Measurements from ENCODE around the gene SEC14L2. TPM values are rescaled to one million over a fixed set of nuclear protein-coding genes. Genes with fewer than 3 reads are reported as not detected.

SEC14L2 gene
- total and polyA plus RNA-seq, 2 of the 4 experiments (the other 2 are of a cell fraction), result 38.7 to 54.8 TPM

DNA sequence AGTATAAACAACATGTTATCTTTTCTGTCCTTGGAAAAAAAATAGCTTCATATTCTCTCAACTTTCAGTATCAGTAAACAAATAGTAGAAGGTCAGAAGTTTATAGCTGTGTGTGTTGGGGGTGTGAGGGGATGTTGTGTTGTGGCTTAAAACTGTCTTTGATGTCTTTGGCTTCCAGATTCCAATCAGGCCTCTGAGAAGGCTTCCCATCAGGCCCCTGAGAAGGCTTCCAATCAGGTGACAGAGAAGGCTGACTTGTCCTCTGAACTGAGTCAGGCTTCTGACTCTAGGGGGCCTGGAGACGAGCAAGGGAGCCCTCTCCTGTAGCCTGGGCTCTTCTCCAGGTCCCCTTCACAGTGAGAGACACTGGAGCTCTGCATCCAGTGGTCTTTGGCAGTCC, 38.0 kb downstream of the SEC14L2 start:
- in situ Hi-C loops (cut with MboI; ENCODE audit: low sequenced_read_pairs), result no loop called here
- no peak overlapping the region for H3K23ac ChIP-seq (ENCODE audit: low read depth, low read length)
- no TSS peak for BruUV-seq (replicated peaks)

More for the DNA sequence above, 38.0 kb downstream of the SEC14L2 start:
- Histone ChIP-seq H3K9ac (ENCODE audit: low read depth, low read length) (no peak overlapping the region), H3K14ac (replicated peaks; ENCODE audit: low read depth, low read length) (no peak overlapping the region), H3K27ac (ENCODE audit: insufficient read depth, low read length) (no peak overlapping the region), H3K4ac (ENCODE audit: low read depth, low read length) (no peak overlapping the region), H2AFZ (replicated peaks; ENCODE audit: low read length, poor library complexity) (peak overlapping the region; percentile 17), H4K20me1 (ENCODE audit: insufficient read depth, low read length) (no peaks in the 10 kb centered on the region), H2AK5ac (ENCODE audit: low read depth, low read length) (no peak overlapping the region), H3K18ac (ENCODE audit: low read depth, low read length) (no peak overlapping the region), H2BK5ac (ENCODE audit: low read depth, low read length, poor library complexity, severe bottlenecking) (no peak overlapping the region), H4K91ac (ENCODE audit: insufficient read depth, low read depth, low read length) (no peak overlapping the region), H2BK20ac (ENCODE audit: low read depth, low read length) (no peak overlapping the region), H3K4me3 (ENCODE audit: insufficient read depth, low read depth, low read length) (no peak overlapping the region), H2BK15ac (ENCODE audit: low read depth, low read length) (no peak overlapping the region), H3K9me3 (ENCODE audit: control insufficient read depth, insufficient read depth, low read length) (no peaks in the 10 kb centered on the region), H2BK120ac (ENCODE audit: low read depth, low read length) (no peak overlapping the region), H4K5ac (ENCODE audit: low read depth, low read length) (no peak overlapping the region), H3K27me3 (ENCODE audit: control insufficient read depth, insufficient read depth, low read length) (peaks cover 6% of the 10 kb centered on the region; the same call in 1 of the 2 replicates), H4K8ac (ENCODE audit: low read depth in 2 of 2, low read length in 2 of 2) (peak overlapping the region in 1 of 2 experiments; percentile 69; a peak in 1 of 4 replicates), H3K4me1 (ENCODE audit: control insufficient read depth, insufficient read depth, low read length) (no peaks in the 10 kb centered on the region), H3K79me1 (ENCODE audit: low read depth in 1 of 2, low read length in 2 of 2) (no peaks in the 10 kb centered on the region), H3K56ac (ENCODE audit: extremely low read depth, insufficient read depth, low read length) (no peak overlapping the region), H3K9me1 (ENCODE audit: insufficient read depth, low read length) (no peaks in the 10 kb centered on the region), H3K4me2 (ENCODE audit: low read depth, low read length) (no peak overlapping the region), H2AK9ac (replicated peaks; ENCODE audit: low read depth, low read length, poor library complexity) (no peak overlapping the region), H3K36me3 (ENCODE audit: control insufficient read depth, insufficient read depth, low read length) (no peaks in the 10 kb centered on the region)
- intact Hi-C loops (cut with micrococcal nuclease), result no loop called here
- TF ChIP-seq, protein P1, sequence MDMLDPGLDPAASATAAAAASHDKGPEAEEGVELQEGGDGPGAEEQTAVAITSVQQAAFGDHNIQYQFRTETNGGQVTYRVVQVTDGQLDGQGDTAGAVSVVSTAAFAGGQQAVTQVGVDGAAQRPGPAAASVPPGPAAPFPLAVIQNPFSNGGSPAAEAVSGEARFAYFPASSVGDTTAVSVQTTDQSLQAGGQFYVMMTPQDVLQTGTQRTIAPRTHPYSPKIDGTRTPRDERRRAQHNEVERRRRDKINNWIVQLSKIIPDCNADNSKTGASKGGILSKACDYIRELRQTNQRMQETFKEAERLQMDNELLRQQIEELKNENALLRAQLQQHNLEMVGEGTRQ (IDR thresholded peaks at IDR 0.05; ENCODE audit: low read depth, low read length), result no peak
- TF ChIP-seq FOS (IDR thresholded peaks at IDR 0.05; ENCODE audit: low read depth, low read length) (no peak), CEBPB (IDR thresholded peaks at IDR 0.05; ENCODE audit: low read depth, low read length) (no peak), RAD21 (IDR thresholded peaks at IDR 0.05; ENCODE audit: low read length) (no peak), BHLHE40 (IDR thresholded peaks at IDR 0.05; ENCODE audit: low read depth, low read length) (no peak), CHD1 (IDR thresholded peaks at IDR 0.05; ENCODE audit: low read depth, low read length) (no peak), MXI1 (IDR thresholded peaks at IDR 0.05; ENCODE audit: borderline replicate concordance, low read depth, low read length) (no peak), MAFK (IDR thresholded peaks at IDR 0.05; ENCODE audit: low read depth, low read length) (no peak), RCOR1 (IDR thresholded peaks at IDR 0.05; ENCODE audit: insufficient replicate concordance, low read length) (no peak)
- TF ChIP-seq, protein P2, sequence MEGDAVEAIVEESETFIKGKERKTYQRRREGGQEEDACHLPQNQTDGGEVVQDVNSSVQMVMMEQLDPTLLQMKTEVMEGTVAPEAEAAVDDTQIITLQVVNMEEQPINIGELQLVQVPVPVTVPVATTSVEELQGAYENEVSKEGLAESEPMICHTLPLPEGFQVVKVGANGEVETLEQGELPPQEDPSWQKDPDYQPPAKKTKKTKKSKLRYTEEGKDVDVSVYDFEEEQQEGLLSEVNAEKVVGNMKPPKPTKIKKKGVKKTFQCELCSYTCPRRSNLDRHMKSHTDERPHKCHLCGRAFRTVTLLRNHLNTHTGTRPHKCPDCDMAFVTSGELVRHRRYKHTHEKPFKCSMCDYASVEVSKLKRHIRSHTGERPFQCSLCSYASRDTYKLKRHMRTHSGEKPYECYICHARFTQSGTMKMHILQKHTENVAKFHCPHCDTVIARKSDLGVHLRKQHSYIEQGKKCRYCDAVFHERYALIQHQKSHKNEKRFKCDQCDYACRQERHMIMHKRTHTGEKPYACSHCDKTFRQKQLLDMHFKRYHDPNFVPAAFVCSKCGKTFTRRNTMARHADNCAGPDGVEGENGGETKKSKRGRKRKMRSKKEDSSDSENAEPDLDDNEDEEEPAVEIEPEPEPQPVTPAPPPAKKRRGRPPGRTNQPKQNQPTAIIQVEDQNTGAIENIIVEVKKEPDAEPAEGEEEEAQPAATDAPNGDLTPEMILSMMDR (conservative IDR thresholded peaks at IDR 0.05; ENCODE audit: low read depth, low read length), result no peak
- dilution Hi-C loops (cut with HindIII; ENCODE audit: low sequenced_read_pairs, unreplicated experiment), result no loop called here
- CTCF ChIA-PET, result interaction anchor here (1.5 kb wide), 1 partner anchor 8 kb away, joined by 5 read pairs; no protein-coding TSS in a partner anchor
- POLR2A ChIA-PET (ENCODE audit: unreplicated experiment), result no interaction called here
- WGBS, 2 experiments (ENCODE audit: extremely low coverage in 2 of 2, insufficient read length in 1 of 2), result 20% methylated on average over 1 of the region's 1 CpG; no CpG with 5 or more reads in 1 of the 2 experiments
- DNase-seq, result no peak
- peak; percentile 53 for ATAC-seq (ENCODE audit: low read depth)
